Stomach (tissue), 4 donors: ENCODE data around the gene PADI3.

ENCODE experiments used
- POLR2A ChIP-seq, 4 donors: fragments of 450-650 bp; IDR thresholded peaks; one replicate each; pipeline ENCODE4 v1.6.1; 2016; ENCODE audit warnings: antibody characterized with exemption in 4 of 4, control low read depth in 2 of 4, mild to moderate bottlenecking in 1 of 4, moderate library complexity in 1 of 4
- TF ChIP-seq, protein P1 (sequence below), 7 experiments: fragments of 450-650 bp in 4 of 7; fragments of 200-600 bp in 3 of 7; sonication (generic) in 3 of 7; IDR thresholded peaks; one replicate each; pipeline ENCODE4 v1.5.1; 2016 to 2019; ENCODE audit warnings: antibody characterized with exemption in 7 of 7, control low read depth in 2 of 7, mild to moderate bottlenecking in 1 of 7

DNA sequence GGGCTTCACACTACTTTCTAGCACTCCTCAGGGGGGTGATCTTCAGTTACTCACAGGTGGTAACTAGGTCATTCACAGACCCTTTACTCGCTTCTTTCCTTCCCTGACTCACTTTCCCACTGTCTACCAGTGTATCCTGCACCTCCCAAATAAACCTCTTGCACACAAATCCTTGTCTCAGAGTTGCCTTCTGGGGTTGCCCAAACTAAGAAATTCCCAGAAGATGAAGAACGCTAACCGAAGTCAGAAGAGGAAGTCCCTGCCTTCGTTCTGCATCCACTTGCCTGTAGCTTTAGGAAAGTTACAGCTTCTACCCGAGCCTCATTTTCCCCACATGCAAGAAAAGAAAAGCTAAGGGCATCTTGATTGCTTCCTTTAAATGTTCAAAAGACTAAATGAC lies 47.2 kb downstream of the PADI3 start:
- TF ChIP-seq, protein P1, sequence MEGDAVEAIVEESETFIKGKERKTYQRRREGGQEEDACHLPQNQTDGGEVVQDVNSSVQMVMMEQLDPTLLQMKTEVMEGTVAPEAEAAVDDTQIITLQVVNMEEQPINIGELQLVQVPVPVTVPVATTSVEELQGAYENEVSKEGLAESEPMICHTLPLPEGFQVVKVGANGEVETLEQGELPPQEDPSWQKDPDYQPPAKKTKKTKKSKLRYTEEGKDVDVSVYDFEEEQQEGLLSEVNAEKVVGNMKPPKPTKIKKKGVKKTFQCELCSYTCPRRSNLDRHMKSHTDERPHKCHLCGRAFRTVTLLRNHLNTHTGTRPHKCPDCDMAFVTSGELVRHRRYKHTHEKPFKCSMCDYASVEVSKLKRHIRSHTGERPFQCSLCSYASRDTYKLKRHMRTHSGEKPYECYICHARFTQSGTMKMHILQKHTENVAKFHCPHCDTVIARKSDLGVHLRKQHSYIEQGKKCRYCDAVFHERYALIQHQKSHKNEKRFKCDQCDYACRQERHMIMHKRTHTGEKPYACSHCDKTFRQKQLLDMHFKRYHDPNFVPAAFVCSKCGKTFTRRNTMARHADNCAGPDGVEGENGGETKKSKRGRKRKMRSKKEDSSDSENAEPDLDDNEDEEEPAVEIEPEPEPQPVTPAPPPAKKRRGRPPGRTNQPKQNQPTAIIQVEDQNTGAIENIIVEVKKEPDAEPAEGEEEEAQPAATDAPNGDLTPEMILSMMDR (IDR thresholded peaks at IDR 0.05), result no peak
- TF ChIP-seq POLR2A (IDR thresholded peaks at IDR 0.05), result no peak
